ENCODE data around the gene PPP1R3G. TPM values are rescaled to one million over a fixed set of nuclear protein-coding genes. Genes with fewer than 3 reads are reported as not detected.

PPP1R3G gene
- total RNA-seq, 1 experiment from 2014 or later, result not detected

- no peaks in the 10 kb centered on the region for H3K9me3 ChIP-seq (ENCODE audit: low read length)
- no peaks in the 10 kb centered on the region for H3K9me2 ChIP-seq (replicated peaks; ENCODE audit: insufficient read depth, low read length)
- H3K4me1 ChIP-seq (ENCODE audit: low read length), result no peaks in the 10 kb centered on the region; the same call in 1 of the 2 replicates
- no peak overlapping the region for H2AFZ ChIP-seq (ENCODE audit: low read length)
- no peaks in the 10 kb centered on the region for H4K20me1 ChIP-seq (ENCODE audit: insufficient read depth, low read depth, low read length)
- no peak overlapping the region for H3K9ac ChIP-seq (ENCODE audit: low read length)
- no peak overlapping the region for H3K27ac ChIP-seq (ENCODE audit: low read length)
- H3K27me3 ChIP-seq (ENCODE audit: low read length), result no peaks in the 10 kb centered on the region
- no peaks in the 10 kb centered on the region for H3K36me3 ChIP-seq (ENCODE audit: insufficient read depth, low read length)
- no peak for DNase-seq
- no peak overlapping the region for H3K4me2 ChIP-seq (ENCODE audit: low read depth, low read length, poor library complexity, severe bottlenecking)
- H3K79me2 ChIP-seq (ENCODE audit: low read length), result no peaks in the 10 kb centered on the region
- no peak overlapping the region for H3K4me3 ChIP-seq (ENCODE audit: low read length)
Observed at GRCh38 chr6:5061152-5061551, 24.0 kb upstream of the PPP1R3G start.

GRCh38 chr6:5063617-5064016 is 21.5 kb upstream of the PPP1R3G start:
- no peaks in the 10 kb centered on the region for H3K27me3 ChIP-seq (ENCODE audit: low read length)
- H3K27ac ChIP-seq (ENCODE audit: low read length), result no peak overlapping the region
- 0 out of 2 replicates have a peak, but pooled peaks cover 3% of the 10 kb centered on the region for H4K20me1 ChIP-seq (ENCODE audit: insufficient read depth, low read depth, low read length)
- no peak overlapping the region for H2AFZ ChIP-seq (ENCODE audit: low read length)
- H3K4me2 ChIP-seq (ENCODE audit: low read depth, low read length, poor library complexity, severe bottlenecking), result no peak overlapping the region
- no peaks in the 10 kb centered on the region for H3K79me2 ChIP-seq (ENCODE audit: low read length)
- H3K36me3 ChIP-seq (ENCODE audit: insufficient read depth, low read length), result no peaks in the 10 kb centered on the region
- H3K9me3 ChIP-seq (ENCODE audit: low read length), result no peaks in the 10 kb centered on the region
- H3K9me2 ChIP-seq (replicated peaks; ENCODE audit: insufficient read depth, low read length), result no peaks in the 10 kb centered on the region
- H3K9ac ChIP-seq (ENCODE audit: low read length), result no peak overlapping the region
- DNase-seq, result peak; percentile 4
- H3K4me3 ChIP-seq (ENCODE audit: low read length), result no peak overlapping the region
- H3K4me1 ChIP-seq (ENCODE audit: low read length), result no peaks in the 10 kb centered on the region; the same call in 1 of the 2 replicates

- Histone ChIP-seq H3K9ac (ENCODE audit: low read length) (no peak overlapping the region), H3K4me1 (ENCODE audit: low read length) (no peaks in the 10 kb centered on the region; the same call in 1 of the 2 replicates), H3K9me2 (replicated peaks; ENCODE audit: insufficient read depth, low read length) (no peaks in the 10 kb centered on the region), H3K79me2 (ENCODE audit: low read length) (no peaks in the 10 kb centered on the region), H3K36me3 (ENCODE audit: insufficient read depth, low read length) (no peaks in the 10 kb centered on the region), H3K9me3 (ENCODE audit: low read length) (no peaks in the 10 kb centered on the region), H3K4me3 (ENCODE audit: low read length) (no peak overlapping the region), H2AFZ (ENCODE audit: low read length) (no peak overlapping the region), H3K27me3 (ENCODE audit: low read length) (no peaks in the 10 kb centered on the region), H4K20me1 (ENCODE audit: insufficient read depth, low read depth, low read length) (0 out of 2 replicates have a peak, but pooled peaks cover 3% of the 10 kb centered on the region), H3K4me2 (ENCODE audit: low read depth, low read length, poor library complexity, severe bottlenecking) (no peak overlapping the region), H3K27ac (ENCODE audit: low read length) (no peak overlapping the region)
- no peak for DNase-seq
Observed at GRCh38 chr6:5066456-5067093, 18.6 kb upstream of the PPP1R3G start.

- no peaks in the 10 kb centered on the region for H3K79me2 ChIP-seq (ENCODE audit: low read length)
- H3K4me1 ChIP-seq (ENCODE audit: low read length), result no peaks in the 10 kb centered on the region
- DNase-seq, result no peak
- no peaks in the 10 kb centered on the region for H3K27me3 ChIP-seq (ENCODE audit: low read length)
- H3K27ac ChIP-seq (ENCODE audit: low read length), result no peak overlapping the region
- no peak overlapping the region for H3K4me2 ChIP-seq (ENCODE audit: low read depth, low read length, poor library complexity, severe bottlenecking)
- no peaks in the 10 kb centered on the region for H3K9me3 ChIP-seq (ENCODE audit: low read length)
- no peak overlapping the region for H3K9ac ChIP-seq (ENCODE audit: low read length)
- no peaks in the 10 kb centered on the region for H3K36me3 ChIP-seq (ENCODE audit: insufficient read depth, low read length)
- no peaks in the 10 kb centered on the region for H3K9me2 ChIP-seq (replicated peaks; ENCODE audit: insufficient read depth, low read length)
- no peak overlapping the region for H3K4me3 ChIP-seq (ENCODE audit: low read length)
- no peak overlapping the region for H2AFZ ChIP-seq (ENCODE audit: low read length)
- 0 out of 2 replicates have a peak, but pooled peaks cover 3% of the 10 kb centered on the region for H4K20me1 ChIP-seq (ENCODE audit: insufficient read depth, low read depth, low read length)
Observed at GRCh38 chr6:5067305-5067704, 17.8 kb upstream of the PPP1R3G start.

GRCh38 chr6:5068153-5068751 is 16.9 kb upstream of the PPP1R3G start:
- H3K9me2 ChIP-seq (replicated peaks; ENCODE audit: insufficient read depth, low read length), result no peaks in the 10 kb centered on the region
- no peaks in the 10 kb centered on the region for H3K36me3 ChIP-seq (ENCODE audit: insufficient read depth, low read length)
- DNase-seq, result no peak
- no peaks in the 10 kb centered on the region for H3K9me3 ChIP-seq (ENCODE audit: low read length)
- H3K27ac ChIP-seq (ENCODE audit: low read length), result no peak overlapping the region
- 0 out of 2 replicates have a peak, but pooled peaks cover 3% of the 10 kb centered on the region for H4K20me1 ChIP-seq (ENCODE audit: insufficient read depth, low read depth, low read length)
- H3K4me2 ChIP-seq (ENCODE audit: low read depth, low read length, poor library complexity, severe bottlenecking), result no peak overlapping the region
- no peaks in the 10 kb centered on the region for H3K27me3 ChIP-seq (ENCODE audit: low read length)
- no peak overlapping the region for H3K4me3 ChIP-seq (ENCODE audit: low read length)
- no peaks in the 10 kb centered on the region for H3K79me2 ChIP-seq (ENCODE audit: low read length)
- no peak overlapping the region for H3K9ac ChIP-seq (ENCODE audit: low read length)
- no peaks in the 10 kb centered on the region for H3K4me1 ChIP-seq (ENCODE audit: low read length)
- no peak overlapping the region for H2AFZ ChIP-seq (ENCODE audit: low read length)

GRCh38 chr6:5071216-5071615 is 13.9 kb upstream of the PPP1R3G start:
- H4K20me1 ChIP-seq (ENCODE audit: insufficient read depth, low read depth, low read length), result 0 out of 2 replicates have a peak, but pooled peaks cover 3% of the 10 kb centered on the region
- DNase-seq, result no peak
- no peak overlapping the region for H3K27ac ChIP-seq (ENCODE audit: low read length)
- H3K4me2 ChIP-seq (ENCODE audit: low read depth, low read length, poor library complexity, severe bottlenecking), result no peak overlapping the region
- H3K4me1 ChIP-seq (ENCODE audit: low read length), result no peaks in the 10 kb centered on the region
- no peaks in the 10 kb centered on the region for H3K36me3 ChIP-seq (ENCODE audit: insufficient read depth, low read length)
- no peak overlapping the region for H3K9ac ChIP-seq (ENCODE audit: low read length)
- H3K79me2 ChIP-seq (ENCODE audit: low read length), result no peaks in the 10 kb centered on the region
- H2AFZ ChIP-seq (ENCODE audit: low read length), result no peak overlapping the region
- no peak overlapping the region for H3K4me3 ChIP-seq (ENCODE audit: low read length)
- H3K9me2 ChIP-seq (replicated peaks; ENCODE audit: insufficient read depth, low read length), result no peaks in the 10 kb centered on the region
- H3K9me3 ChIP-seq (ENCODE audit: low read length), result no peaks in the 10 kb centered on the region
- H3K27me3 ChIP-seq (ENCODE audit: low read length), result no peaks in the 10 kb centered on the region

GRCh38 chr6:5072440-5072839 is 12.7 kb upstream of the PPP1R3G start:
- Histone ChIP-seq H3K27me3 (ENCODE audit: low read length) (no peaks in the 10 kb centered on the region), H3K9ac (ENCODE audit: low read length) (no peak overlapping the region), H3K27ac (ENCODE audit: low read length) (no peak overlapping the region), H3K9me2 (replicated peaks; ENCODE audit: insufficient read depth, low read length) (no peaks in the 10 kb centered on the region), H3K79me2 (ENCODE audit: low read length) (no peaks in the 10 kb centered on the region), H4K20me1 (ENCODE audit: insufficient read depth, low read depth, low read length) (0 out of 2 replicates have a peak, but pooled peaks cover 3% of the 10 kb centered on the region), H3K9me3 (ENCODE audit: low read length) (no peaks in the 10 kb centered on the region), H2AFZ (ENCODE audit: low read length) (no peak overlapping the region), H3K4me3 (ENCODE audit: low read length) (no peak overlapping the region), H3K4me1 (ENCODE audit: low read length) (no peaks in the 10 kb centered on the region), H3K4me2 (ENCODE audit: low read depth, low read length, poor library complexity, severe bottlenecking) (no peak overlapping the region), H3K36me3 (ENCODE audit: insufficient read depth, low read length) (no peaks in the 10 kb centered on the region)
- DNase-seq, result no peak

GRCh38 chr6:5073992-5074391 is 11.1 kb upstream of the PPP1R3G start:
- no peak for DNase-seq
- Histone ChIP-seq H3K4me3 (ENCODE audit: low read length) (no peak overlapping the region), H2AFZ (ENCODE audit: low read length) (no peak overlapping the region), H3K4me2 (ENCODE audit: low read depth, low read length, poor library complexity, severe bottlenecking) (no peak overlapping the region), H3K9me2 (replicated peaks; ENCODE audit: insufficient read depth, low read length) (no peaks in the 10 kb centered on the region), H3K9me3 (ENCODE audit: low read length) (no peaks in the 10 kb centered on the region), H3K79me2 (ENCODE audit: low read length) (no peaks in the 10 kb centered on the region), H4K20me1 (ENCODE audit: insufficient read depth, low read depth, low read length) (no peaks in the 10 kb centered on the region), H3K27ac (ENCODE audit: low read length) (no peak overlapping the region), H3K36me3 (ENCODE audit: insufficient read depth, low read length) (no peaks in the 10 kb centered on the region), H3K27me3 (ENCODE audit: low read length) (no peaks in the 10 kb centered on the region), H3K9ac (ENCODE audit: low read length) (no peak overlapping the region), H3K4me1 (ENCODE audit: low read length) (no peaks in the 10 kb centered on the region)
